Ishikawa (cell line): ENCODE data around the gene LIME1.

Experiments used
- CEBPB ChIP-seq: IDR thresholded peaks from 2 replicates; pipeline ENCODE4 v1.6.1; 2012
- CREB1 ChIP-seq: IDR thresholded peaks from 2 replicates; pipeline ENCODE4 v1.6.1; 2012; ENCODE audit warnings: low read depth
- EGR1 ChIP-seq: IDR thresholded peaks from 2 replicates; pipeline ENCODE4 v1.6.1; 2012
- EP300 ChIP-seq: IDR thresholded peaks from 2 replicates; pipeline ENCODE4 v1.6.1; 2012; ENCODE audit warnings: borderline replicate concordance
- FOXM1 ChIP-seq: IDR thresholded peaks from 2 replicates; pipeline ENCODE4 v1.6.1; 2012; ENCODE audit warnings: low read depth, borderline replicate concordance
- NFIC ChIP-seq: IDR thresholded peaks from 2 replicates; pipeline ENCODE4 v1.6.1; 2012
- RAD21 ChIP-seq: IDR thresholded peaks from 2 replicates; pipeline ENCODE4 v1.6.1; 2012; ENCODE audit warnings: low read depth
- TAF1 ChIP-seq: IDR thresholded peaks from 2 replicates; pipeline ENCODE4 v1.6.1; 2012; ENCODE audit warnings: low read depth, mild to moderate bottlenecking
- TCF12 ChIP-seq: IDR thresholded peaks from 2 replicates; pipeline ENCODE4 v1.6.1; 2012; ENCODE audit warnings: low read depth
- TEAD4 ChIP-seq: IDR thresholded peaks from 2 replicates; pipeline ENCODE4 v1.6.1; 2012
- YY1 ChIP-seq: IDR thresholded peaks from 2 replicates; pipeline ENCODE4 v1.6.1; 2012; ENCODE audit warnings: low read depth
- ZBTB7A ChIP-seq: IDR thresholded peaks from 2 replicates; pipeline ENCODE4 v1.6.1; 2012; ENCODE audit warnings: low read depth
- TF ChIP-seq, protein P1 (sequence below): IDR thresholded peaks from 2 replicates; pipeline ENCODE4 v1.6.1; 2012
- TF ChIP-seq, protein P2 (sequence below): IDR thresholded peaks from 2 replicates; pipeline ENCODE4 v1.6.1; 2012; ENCODE audit warnings: low read depth, mild to moderate bottlenecking
- TF ChIP-seq, protein P3 (sequence below): IDR thresholded peaks from 2 replicates; pipeline ENCODE4 v1.6.1; 2012

LIME1 gene

DNA sequence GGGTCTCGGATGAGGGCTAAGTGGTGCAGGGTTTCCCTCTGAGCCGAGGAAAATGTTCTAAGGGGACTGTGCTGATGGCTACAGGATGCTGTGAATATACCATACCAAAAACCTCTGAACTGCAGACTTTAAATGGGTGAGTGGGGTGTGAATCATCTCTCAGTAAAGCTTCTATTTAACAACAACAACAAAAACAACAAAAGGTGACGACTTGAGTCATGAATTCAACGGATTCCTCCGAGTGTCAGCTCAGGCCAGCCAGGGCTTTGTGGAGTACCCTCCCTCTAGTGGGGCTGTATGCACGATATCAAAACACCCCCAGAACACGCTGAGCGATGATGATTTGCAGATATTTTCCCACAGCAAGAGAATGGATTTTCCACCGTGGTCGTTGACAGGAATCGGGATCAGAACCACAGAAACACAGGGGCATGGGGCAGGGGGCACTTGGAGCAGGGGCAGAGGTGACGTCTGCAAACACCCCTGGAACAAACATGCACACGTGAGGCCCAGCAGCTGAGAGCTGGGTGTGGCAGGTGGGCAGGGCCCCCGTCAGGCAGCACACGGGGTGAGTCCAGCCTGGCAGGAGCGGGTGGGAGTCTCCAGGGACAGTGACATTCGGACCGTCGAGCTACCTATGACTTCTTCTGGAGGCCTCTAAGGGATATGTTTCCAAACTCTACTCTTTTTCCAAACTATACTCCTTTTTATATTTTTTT lies 41.7 kb downstream of the LIME1 start:
- TF ChIP-seq YY1 (no peak), RAD21 (no peak), CEBPB (no peak), NFIC (no peak), TAF1 (no peak), CREB1 (no peak), ZBTB7A (no peak)
- TF ChIP-seq, protein P1, sequence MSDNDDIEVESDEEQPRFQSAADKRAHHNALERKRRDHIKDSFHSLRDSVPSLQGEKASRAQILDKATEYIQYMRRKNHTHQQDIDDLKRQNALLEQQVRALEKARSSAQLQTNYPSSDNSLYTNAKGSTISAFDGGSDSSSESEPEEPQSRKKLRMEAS, result no peak

DNA sequence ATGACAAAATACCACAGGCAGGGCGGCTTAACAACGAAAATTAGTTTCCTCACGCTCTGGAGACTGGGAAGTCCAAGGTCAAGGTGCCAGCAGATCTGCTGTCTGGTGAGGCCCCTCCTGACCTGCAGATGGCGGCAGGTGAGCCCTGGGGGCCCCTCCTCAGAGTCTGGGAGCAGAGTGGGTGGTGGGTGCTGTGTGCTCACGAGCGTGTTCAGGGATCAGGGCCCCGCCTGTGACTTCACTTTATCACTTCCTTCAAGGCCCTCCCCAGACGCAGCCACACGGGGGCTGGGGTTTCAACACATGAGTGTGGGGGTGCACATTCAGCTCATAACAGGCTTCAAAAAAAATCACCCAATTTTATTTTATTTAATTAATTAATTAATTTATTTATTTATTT lies 42.4 kb downstream of the LIME1 start:
- TF ChIP-seq EP300 (no peak), RAD21 (no peak), EGR1 (no peak), TEAD4 (no peak), ZBTB7A (no peak), CREB1 (no peak), CEBPB (no peak), TAF1 (no peak), NFIC (no peak), FOXM1 (no peak), YY1 (no peak), TCF12 (no peak)
- TF ChIP-seq, protein P1, result no peak
- TF ChIP-seq, protein P2, sequence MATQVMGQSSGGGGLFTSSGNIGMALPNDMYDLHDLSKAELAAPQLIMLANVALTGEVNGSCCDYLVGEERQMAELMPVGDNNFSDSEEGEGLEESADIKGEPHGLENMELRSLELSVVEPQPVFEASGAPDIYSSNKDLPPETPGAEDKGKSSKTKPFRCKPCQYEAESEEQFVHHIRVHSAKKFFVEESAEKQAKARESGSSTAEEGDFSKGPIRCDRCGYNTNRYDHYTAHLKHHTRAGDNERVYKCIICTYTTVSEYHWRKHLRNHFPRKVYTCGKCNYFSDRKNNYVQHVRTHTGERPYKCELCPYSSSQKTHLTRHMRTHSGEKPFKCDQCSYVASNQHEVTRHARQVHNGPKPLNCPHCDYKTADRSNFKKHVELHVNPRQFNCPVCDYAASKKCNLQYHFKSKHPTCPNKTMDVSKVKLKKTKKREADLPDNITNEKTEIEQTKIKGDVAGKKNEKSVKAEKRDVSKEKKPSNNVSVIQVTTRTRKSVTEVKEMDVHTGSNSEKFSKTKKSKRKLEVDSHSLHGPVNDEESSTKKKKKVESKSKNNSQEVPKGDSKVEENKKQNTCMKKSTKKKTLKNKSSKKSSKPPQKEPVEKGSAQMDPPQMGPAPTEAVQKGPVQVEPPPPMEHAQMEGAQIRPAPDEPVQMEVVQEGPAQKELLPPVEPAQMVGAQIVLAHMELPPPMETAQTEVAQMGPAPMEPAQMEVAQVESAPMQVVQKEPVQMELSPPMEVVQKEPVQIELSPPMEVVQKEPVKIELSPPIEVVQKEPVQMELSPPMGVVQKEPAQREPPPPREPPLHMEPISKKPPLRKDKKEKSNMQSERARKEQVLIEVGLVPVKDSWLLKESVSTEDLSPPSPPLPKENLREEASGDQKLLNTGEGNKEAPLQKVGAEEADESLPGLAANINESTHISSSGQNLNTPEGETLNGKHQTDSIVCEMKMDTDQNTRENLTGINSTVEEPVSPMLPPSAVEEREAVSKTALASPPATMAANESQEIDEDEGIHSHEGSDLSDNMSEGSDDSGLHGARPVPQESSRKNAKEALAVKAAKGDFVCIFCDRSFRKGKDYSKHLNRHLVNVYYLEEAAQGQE, result no peak
- TF ChIP-seq, protein P3, sequence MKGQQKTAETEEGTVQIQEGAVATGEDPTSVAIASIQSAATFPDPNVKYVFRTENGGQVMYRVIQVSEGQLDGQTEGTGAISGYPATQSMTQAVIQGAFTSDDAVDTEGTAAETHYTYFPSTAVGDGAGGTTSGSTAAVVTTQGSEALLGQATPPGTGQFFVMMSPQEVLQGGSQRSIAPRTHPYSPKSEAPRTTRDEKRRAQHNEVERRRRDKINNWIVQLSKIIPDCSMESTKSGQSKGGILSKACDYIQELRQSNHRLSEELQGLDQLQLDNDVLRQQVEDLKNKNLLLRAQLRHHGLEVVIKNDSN, result no peak

DNA sequence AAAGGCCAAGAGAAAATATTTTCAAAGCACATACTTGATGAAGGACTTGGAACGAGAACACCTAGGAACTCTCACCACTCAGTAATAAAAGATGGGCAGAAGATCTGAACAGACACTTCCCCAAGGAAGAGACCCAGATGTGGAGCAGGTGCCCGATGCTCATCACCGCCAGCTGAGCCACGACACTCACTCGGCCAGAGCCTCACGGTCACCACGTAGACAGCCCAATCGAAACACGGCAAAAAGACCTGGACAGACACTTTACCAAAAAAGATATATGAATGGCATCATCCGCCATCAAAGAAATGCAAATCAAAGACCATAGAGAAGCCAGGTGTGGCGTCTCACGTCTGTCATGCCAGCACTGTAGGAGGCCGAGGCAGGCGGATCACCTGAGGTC lies 44.7 kb downstream of the LIME1 start:
- no peak for TF ChIP-seq RAD21
- TF ChIP-seq FOXM1, result no peak
- TF ChIP-seq, protein P3, result no peak
- TF ChIP-seq EP300, result no peak
- TF ChIP-seq TAF1, result no peak
- no peak for TF ChIP-seq ZBTB7A
- TF ChIP-seq, protein P1, result no peak
- TF ChIP-seq, protein P2, result no peak
- TF ChIP-seq TEAD4, result no peak
- TF ChIP-seq CEBPB, result no peak

DNA sequence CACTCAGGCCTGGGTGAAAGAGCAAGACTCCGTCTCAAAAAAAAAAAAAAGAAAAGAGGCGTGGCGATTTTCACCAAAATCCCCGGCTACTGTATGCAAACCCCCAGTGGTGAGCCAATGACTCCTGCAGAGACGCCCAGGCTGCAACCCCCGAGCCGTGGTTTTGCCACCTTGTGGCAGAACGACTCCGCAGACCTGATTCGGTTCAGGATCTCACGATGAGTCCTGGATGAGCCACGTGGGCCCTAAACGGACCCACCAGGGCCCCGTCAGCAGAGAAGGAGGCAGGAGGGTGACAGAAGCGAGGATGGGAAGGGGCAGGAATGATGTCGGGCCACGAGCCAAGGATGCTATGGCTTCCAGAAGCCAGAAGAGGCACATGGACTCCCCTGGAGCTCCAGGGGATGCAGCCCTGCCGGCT lies 45.6 kb downstream of the LIME1 start:
- TF ChIP-seq, protein P3, result no peak
- TF ChIP-seq NFIC (no peak), ZBTB7A (no peak), EP300 (no peak), RAD21 (no peak)
- TF ChIP-seq, protein P2, result no peak
